Lower leg skin (tissue), 3 donors: ENCODE results near the gene EVL.

ENCODE experiments used
- CTCF ChIP-seq, 3 donors: fragments of 450-650 bp; IDR thresholded peaks; one replicate each; pipeline ENCODE4 v1.5.1; 2016; ENCODE audit warnings: antibody characterized with exemption in 3 of 3, mild to moderate bottlenecking in 3 of 3, moderate library complexity in 2 of 3
- POLR2A ChIP-seq, 2 donors: fragments of 450-650 bp; IDR thresholded peaks; one replicate each; pipeline ENCODE4 v1.6.1; 2016 to 2017; ENCODE audit warnings: antibody characterized with exemption in 2 of 2, mild to moderate bottlenecking in 1 of 2, moderate library complexity in 1 of 2

- TF ChIP-seq CTCF (IDR thresholded peaks at IDR 0.05) = no peak
- TF ChIP-seq POLR2A (IDR thresholded peaks at IDR 0.05) = no peak
Measured at GRCh38 chr14:100190126-100190525, 124.9 kb downstream of the EVL start.
